Activated naive CD4-positive, alpha-beta T cell treated with anti-CD3 and anti-CD28 coated beads, Interleukin-2, amount 50 U/mL, for 72 hours (primary cell): Measurements from ENCODE around the gene MAP7D2. TPM values are rescaled to one million over a fixed set of nuclear protein-coding genes. Genes with fewer than 3 reads are reported as not detected.

Source experiments
- ATAC-seq, 2 donors: fragments of 150-1000 bp; cut with Tn5 transposase; 2 replicates each; pipeline ENCODE4 v1.10.0; 2021; ENCODE audit warnings: mild to moderate bottlenecking in 2 of 2, moderate library complexity in 2 of 2
- DNase-seq, 2 donors: peaks; one replicate each; pipeline ENCODE4 v3.0.0; 2021 to 2022; ENCODE audit warnings: low spot score in 2 of 2
- H3K27ac Mint-ChIP-seq, 2 donors: one replicate each; pipeline ENCODE4 v1.8.0; 2022; ENCODE audit warnings: mild to moderate bottlenecking in 2 of 2, mixed read lengths in 2 of 2
- H3K36me3 Mint-ChIP-seq, 2 donors: one replicate each; pipeline ENCODE4 v1.8.0; 2022; ENCODE audit warnings: mixed read lengths in 2 of 2
- H3K9me3 Mint-ChIP-seq, 2 donors: one replicate each; pipeline ENCODE4 v1.8.0; 2022; ENCODE audit warnings: mixed read lengths in 2 of 2
- total RNA-seq, 2 donors: library from RNA; stranded (reverse); gene quantifications; one replicate each; pipeline ENCODE4 v1.2.3, GENCODE V29; 2022

Gene MAP7D2
- total RNA-seq, 2 donors from 2014 or later: 0.18 to 0.25 TPM

- ATAC-seq (no peak), DNase-seq (no peak)
- no peaks in the 10 kb centered on the region for H3K36me3 Mint-ChIP-seq
- no peaks in the 10 kb centered on the region for H3K9me3 Mint-ChIP-seq
- H3K27ac Mint-ChIP-seq: no peak overlapping the region
Observed at GRCh38 chrX:20063153-20063552, 53.6 kb downstream of the MAP7D2 start.

GRCh38 chrX:20061855-20062254, 54.9 kb downstream of the MAP7D2 start:
- no peak overlapping the region for H3K27ac Mint-ChIP-seq
- H3K9me3 Mint-ChIP-seq: no peaks in the 10 kb centered on the region
- no peaks in the 10 kb centered on the region for H3K36me3 Mint-ChIP-seq
- ATAC-seq (no peak), DNase-seq (no peak)

DNA sequence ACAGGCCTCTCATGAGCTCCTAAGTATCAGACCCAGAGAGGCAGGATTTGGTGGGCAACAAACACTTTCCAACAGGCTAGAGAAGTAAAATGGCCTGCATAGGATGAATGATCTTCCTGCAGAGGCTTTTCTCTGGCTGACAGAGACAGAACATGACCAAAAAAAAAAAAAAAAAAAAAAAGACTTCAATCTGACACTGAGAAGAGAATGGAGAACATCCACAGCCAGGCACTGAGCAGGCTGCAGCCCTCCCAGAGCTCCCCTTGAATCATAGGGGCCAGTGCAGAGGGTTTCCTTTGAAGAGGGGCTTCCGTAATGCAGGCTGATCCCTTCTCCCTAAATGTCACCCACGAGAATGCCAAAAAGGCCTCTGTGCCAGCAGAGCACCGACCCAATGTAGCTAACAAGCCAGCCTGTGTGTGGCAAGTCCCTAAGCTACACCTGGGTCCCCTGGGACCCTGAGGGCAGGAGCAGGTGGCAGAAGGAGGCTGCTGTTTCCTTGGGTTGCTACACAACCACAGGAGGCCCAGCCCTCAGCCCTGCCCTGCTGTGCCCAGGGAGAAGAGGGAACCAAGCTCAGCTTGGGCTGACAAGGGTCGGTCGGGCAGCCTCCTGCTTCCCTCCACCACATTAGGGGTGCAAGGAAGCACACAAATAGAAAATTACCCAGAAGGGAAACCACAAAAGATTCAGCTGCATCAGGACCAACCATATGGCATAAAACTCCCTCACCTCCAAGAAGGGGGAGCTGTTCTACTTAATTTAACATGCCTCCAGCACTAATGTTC, 55.6 kb downstream of the MAP7D2 start:
- Mint-ChIP-seq H3K9me3 (no peaks in the 10 kb centered on the region), H3K27ac (no peak overlapping the region), H3K36me3 (no peaks in the 10 kb centered on the region)
- DNase-seq (no peak), ATAC-seq (no peak)

DNA sequence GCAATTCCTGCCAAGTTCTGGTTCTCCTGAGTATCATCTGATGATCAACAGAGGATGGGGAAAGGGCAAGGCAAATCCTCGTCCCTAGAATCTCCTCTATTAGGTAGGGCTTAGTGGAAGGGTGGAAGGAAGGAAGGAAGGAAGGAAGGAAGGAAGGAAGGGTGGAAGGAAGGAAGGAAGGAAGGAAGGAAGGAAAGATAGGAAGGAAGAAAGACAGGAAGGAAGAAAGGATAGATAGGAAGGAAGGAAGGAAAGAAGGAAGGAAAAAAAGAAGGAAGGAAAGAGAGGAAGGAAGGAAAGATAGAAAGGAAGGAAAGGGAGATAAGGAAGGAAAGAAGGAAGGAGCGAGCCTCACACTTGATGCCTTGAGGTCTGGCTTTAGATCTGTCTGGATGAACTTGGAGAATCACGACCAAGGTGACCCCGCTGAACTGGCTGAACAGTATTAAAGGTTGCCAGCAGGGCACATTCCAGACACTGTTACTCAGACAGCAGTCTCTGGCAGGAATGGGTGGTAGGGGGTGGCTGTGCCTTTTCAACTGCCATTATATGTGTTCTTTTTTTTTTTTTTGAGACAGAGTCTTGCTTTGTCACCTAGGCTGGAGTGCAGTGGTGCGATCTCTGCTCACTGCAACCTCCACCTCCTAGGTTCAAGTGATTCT, 57.1 kb downstream of the MAP7D2 start:
- no peak for ATAC-seq
- H3K27ac Mint-ChIP-seq: no peak overlapping the region
- H3K36me3 Mint-ChIP-seq: no peaks in the 10 kb centered on the region
- no peaks in the 10 kb centered on the region for H3K9me3 Mint-ChIP-seq
- DNase-seq: no peak

DNA sequence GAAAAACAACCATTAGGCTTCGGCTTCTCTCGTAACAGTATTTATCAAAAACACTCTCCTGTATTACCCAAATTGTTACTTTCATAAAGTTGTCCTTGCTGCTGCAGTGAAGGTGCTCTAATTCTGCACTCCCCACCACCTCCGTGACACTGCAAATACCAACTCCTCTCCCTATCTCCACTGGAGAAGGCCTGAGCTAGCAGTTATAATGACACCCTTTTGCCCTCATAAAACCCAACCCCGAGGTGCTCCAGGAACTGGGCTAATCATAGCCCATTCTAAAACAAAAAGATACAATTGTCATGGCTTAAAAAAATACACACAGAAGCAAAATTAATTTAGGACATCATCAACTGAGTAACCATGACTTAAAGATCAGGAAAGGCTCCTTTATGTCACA, 59.2 kb downstream of the MAP7D2 start:
- DNase-seq: no peak
- H3K27ac Mint-ChIP-seq: no peak overlapping the region
- no peaks in the 10 kb centered on the region for H3K36me3 Mint-ChIP-seq
- no peaks in the 10 kb centered on the region for H3K9me3 Mint-ChIP-seq
- no peak for ATAC-seq

GRCh38 chrX:20056704-20057103, 60.0 kb downstream of the MAP7D2 start:
- DNase-seq (no peak), ATAC-seq (peak in 1 of 2 donors; percentile 44)
- H3K27ac Mint-ChIP-seq: no peak overlapping the region
- no peaks in the 10 kb centered on the region for H3K36me3 Mint-ChIP-seq
- no peaks in the 10 kb centered on the region for H3K9me3 Mint-ChIP-seq

DNA sequence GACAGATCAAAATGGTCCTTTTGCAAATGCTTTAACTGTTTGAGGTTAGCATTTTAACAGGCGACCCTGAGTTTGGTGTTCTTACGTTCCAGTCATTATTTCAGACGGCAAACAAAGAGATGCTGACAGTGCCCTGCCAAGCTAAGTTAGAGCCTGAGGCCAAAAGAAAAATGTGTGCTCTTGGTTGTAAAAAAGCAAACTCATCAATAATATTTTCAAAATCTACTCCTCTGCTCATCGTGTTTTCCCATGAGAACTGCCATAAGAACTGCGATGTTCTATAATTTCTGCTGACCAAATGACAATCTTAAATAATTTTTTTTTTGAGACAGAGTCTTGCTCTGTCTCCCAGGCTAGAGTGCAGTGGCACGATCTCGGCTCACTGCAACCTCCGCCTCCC, 63.2 kb downstream of the MAP7D2 start:
- no peak for ATAC-seq
- Mint-ChIP-seq H3K36me3 (no peaks in the 10 kb centered on the region), H3K9me3 (no peaks in the 10 kb centered on the region), H3K27ac (no peak overlapping the region)
- DNase-seq: no peak

DNA sequence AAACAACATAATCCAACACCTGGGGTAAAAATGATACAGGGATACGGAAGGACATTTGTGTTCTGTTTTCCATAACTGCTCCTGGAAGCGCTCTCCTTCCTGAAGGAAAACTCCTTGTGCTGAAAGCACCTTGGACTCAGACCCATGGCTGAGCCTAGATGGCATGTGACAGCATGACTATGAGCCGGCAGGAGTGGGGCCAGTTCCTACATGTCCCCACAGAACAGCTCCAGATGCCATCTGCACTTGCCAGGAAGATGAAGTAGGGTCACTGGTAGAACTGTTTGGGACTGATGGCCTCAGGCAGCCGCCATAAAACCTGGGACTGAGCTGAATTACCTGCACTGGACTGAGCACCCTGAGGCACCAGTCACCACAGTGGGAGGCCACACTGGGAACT, 69.8 kb downstream of the MAP7D2 start:
- H3K36me3 Mint-ChIP-seq: no peaks in the 10 kb centered on the region
- H3K9me3 Mint-ChIP-seq: no peaks in the 10 kb centered on the region
- ATAC-seq (no peak), DNase-seq (no peak)
- no peak overlapping the region for H3K27ac Mint-ChIP-seq

- no peaks in the 10 kb centered on the region for H3K36me3 Mint-ChIP-seq
- H3K27ac Mint-ChIP-seq: no peak overlapping the region
- no peak for DNase-seq
- no peak for ATAC-seq
- H3K9me3 Mint-ChIP-seq: no peaks in the 10 kb centered on the region
Observed at GRCh38 chrX:20046223-20046622, 70.5 kb downstream of the MAP7D2 start.

- no peak for DNase-seq
- Mint-ChIP-seq H3K36me3 (no peaks in the 10 kb centered on the region), H3K27ac (no peak overlapping the region), H3K9me3 (no peaks in the 10 kb centered on the region)
- ATAC-seq: no peak
Observed at GRCh38 chrX:20042221-20042620, 74.5 kb downstream of the MAP7D2 start.

- ATAC-seq: no peak
Observed at GRCh38 chrX:20038966-20039365, 77.7 kb downstream of the MAP7D2 start.

DNA sequence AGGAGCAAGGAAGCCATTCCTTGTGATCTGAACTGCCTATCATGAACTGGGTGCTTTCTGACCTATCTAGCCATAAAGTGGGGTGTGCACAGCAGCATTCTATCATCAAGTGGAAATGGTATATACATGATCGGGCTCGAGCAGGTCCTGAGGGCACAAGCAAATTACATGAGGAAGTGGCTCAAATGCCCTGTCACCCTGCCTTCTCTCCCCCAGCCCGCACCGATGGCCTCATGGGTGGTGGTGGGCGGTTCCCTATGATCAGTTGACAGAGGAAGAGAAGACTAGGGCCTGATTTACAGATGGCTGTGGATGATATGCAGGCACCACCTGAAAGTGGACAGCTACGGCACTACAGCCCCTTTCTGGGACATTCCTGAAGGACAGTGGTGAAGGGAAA, 79.5 kb downstream of the MAP7D2 start:
- Mint-ChIP-seq H3K9me3 (no peaks in the 10 kb centered on the region), H3K36me3 (no peaks in the 10 kb centered on the region), H3K27ac (no peak overlapping the region)
- DNase-seq (no peak), ATAC-seq (no peak)

More at GRCh38 chrX:20038966-20039365, 77.7 kb downstream of the MAP7D2 start:
- DNase-seq: no peak
- no peaks in the 10 kb centered on the region for H3K36me3 Mint-ChIP-seq
- H3K9me3 Mint-ChIP-seq: no peaks in the 10 kb centered on the region
- H3K27ac Mint-ChIP-seq: no peak overlapping the region

DNA sequence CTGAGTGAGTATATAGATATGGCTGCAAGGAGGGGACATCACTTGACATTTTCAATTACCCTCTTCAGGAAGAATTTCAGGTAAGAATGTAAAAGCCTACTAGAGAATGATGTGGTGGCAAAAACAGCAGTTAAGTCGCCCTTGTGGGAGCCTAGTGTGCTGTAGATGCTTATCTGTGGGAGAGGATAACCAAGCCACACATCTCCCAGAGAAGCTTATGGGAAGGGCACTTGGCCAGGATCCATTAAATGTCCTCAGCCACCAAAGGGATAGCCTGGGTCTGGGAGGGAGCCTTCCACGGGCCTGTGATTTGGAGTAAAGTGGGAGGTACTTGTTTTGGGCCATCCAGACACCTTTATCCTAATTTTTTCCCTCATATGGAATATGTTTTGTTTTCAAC, 84.5 kb downstream of the MAP7D2 start:
- DNase-seq: no peak
- H3K9me3 Mint-ChIP-seq: no peaks in the 10 kb centered on the region
- H3K27ac Mint-ChIP-seq: no peak overlapping the region
- no peaks in the 10 kb centered on the region for H3K36me3 Mint-ChIP-seq
- ATAC-seq: no peak

DNA sequence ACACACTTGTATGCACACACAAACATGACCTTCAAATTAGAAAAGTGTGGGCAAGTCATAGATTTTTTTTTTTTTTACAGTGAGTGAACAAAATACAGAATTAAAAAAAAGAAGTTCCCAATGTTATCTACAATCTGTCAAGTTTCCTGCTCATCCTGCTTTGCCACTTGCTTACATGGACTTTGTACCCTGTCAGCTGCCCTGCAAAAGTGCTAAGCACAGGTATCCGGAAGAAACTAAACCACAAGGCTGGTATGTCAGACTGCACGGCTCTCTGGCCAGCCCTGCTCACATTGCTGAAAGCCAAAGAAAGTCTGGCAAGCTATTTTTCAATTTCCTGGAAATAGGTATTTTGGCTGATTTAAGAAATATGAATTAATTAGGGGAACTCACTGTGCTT, 87.0 kb downstream of the MAP7D2 start:
- Mint-ChIP-seq H3K27ac (no peak overlapping the region), H3K9me3 (no peaks in the 10 kb centered on the region), H3K36me3 (no peaks in the 10 kb centered on the region)
- no peak for DNase-seq
- no peak for ATAC-seq

DNA sequence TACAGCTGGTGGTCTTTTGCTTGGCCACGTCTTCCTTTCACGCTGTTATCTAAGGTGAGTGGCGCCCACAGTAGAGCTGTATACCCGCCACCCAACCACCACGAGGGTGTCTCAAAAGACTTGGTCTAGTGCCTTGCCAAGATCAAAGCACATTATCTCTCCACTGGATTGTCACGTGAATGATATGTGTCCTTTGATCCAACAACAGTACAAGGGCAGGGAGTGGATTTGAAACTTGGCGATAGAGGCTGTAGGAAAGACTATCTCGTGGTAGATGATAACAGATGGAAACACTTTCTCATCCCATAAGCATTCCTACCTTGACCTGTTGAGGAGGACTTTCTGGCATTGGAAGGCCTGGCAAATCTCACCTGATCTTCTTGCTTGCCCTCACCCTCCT, 88.1 kb downstream of the MAP7D2 start:
- Mint-ChIP-seq H3K36me3 (no peaks in the 10 kb centered on the region), H3K9me3 (no peaks in the 10 kb centered on the region), H3K27ac (no peak overlapping the region)
- ATAC-seq (no peak), DNase-seq (no peak)

DNA sequence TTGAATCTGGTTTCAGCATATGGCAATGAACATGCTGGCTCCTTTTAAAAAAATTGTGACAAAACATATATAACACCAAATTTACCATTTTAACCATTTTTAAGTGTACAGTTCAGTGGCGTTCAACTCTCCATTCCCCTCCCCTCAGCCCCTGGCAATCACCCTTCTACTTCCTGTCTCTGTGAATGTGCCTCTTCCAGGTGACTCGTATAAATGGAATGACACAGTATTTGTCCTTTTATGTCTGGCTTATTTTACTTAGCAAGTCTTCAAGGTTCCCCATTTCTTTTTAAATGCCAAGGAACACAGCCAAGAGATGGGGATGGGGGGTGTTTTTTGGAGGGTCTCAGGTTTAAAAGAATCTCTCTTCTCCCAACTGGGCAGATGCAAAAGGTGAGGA, 90.4 kb downstream of the MAP7D2 start:
- Mint-ChIP-seq H3K9me3 (no peaks in the 10 kb centered on the region), H3K36me3 (no peaks in the 10 kb centered on the region), H3K27ac (no peak overlapping the region)
- ATAC-seq (no peak), DNase-seq (no peak)

GRCh38 chrX:20019672-20020365, 96.9 kb downstream of the MAP7D2 start:
- Mint-ChIP-seq H3K9me3 (peaks cover 10 to 11% of the 10 kb centered on the region in 2 donors), H3K27ac (no peak overlapping the region), H3K36me3 (peaks cover 15 to 27% of the 10 kb centered on the region in 2 donors)
- ATAC-seq (no peak), DNase-seq (no peak)

GRCh38 chrX:20016616-20016945, 100.1 kb downstream of the MAP7D2 start:
- ATAC-seq: no peak
- H3K36me3 Mint-ChIP-seq: peaks cover 15 to 27% of the 10 kb centered on the region in 2 donors

More at GRCh38 chrX:20016616-20016945, 100.1 kb downstream of the MAP7D2 start:
- no peak for DNase-seq
- Mint-ChIP-seq H3K9me3 (peaks cover 10 to 11% of the 10 kb centered on the region in 2 donors), H3K27ac (no peak overlapping the region)
